ENCODE measurements around the gene EMC10.
A peak's percentile ranks its signal among the peaks of the same experiment; 100 is the strongest.
"Not testable (repeated sequence)": the region's sequence is repeated elsewhere in the genome, so short reads cannot be mapped to it uniquely, and the experiment has no call there.

The EMC10 gene

DNA sequence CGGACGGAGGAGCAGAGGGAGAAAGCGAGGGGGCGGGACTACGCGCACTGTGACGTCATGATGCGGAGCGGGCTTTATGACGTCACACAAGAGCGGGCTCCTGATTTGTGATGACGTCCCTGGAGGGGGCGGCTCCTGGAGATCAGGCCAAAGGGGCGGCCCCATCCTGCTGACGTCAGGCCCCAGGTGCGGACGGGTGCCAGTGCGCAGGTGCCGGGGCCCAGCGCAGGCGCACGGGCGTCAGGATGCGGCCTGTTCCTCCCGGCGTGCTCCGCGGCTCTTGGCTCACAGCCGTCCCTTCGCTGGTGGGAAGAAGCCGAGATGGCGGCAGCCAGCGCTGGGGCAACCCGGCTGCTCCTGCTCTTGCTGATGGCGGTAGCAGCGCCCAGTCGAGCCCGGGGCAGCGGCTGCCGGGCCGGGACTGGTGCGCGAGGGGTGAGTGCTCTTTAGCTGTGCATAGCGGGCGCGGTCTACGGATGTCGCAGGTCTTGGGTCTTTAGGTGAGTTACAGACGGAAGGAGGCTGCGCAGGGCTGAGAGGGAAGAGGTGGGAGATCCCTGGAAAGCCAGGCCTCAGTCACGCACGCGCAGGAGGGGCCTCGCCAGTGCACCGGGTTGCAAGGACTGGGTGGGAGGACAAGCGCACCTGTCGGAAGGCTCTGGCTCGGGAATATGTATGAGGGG is at the start of gene EMC10, which contains the start of gene GARIN5A:
Gene EMC10 (plus strand): TSS at position 284 of the 683 bp plus-strand sequence. CDS start 38 bp downstream, at position 322.
Gene GARIN5A (minus strand): TSS at position 625 of the 683 bp plus-strand sequence. CDS start 460 bp downstream, at position 165.
- peak; percentile 96 to 98 for DNase-seq

DNA sequence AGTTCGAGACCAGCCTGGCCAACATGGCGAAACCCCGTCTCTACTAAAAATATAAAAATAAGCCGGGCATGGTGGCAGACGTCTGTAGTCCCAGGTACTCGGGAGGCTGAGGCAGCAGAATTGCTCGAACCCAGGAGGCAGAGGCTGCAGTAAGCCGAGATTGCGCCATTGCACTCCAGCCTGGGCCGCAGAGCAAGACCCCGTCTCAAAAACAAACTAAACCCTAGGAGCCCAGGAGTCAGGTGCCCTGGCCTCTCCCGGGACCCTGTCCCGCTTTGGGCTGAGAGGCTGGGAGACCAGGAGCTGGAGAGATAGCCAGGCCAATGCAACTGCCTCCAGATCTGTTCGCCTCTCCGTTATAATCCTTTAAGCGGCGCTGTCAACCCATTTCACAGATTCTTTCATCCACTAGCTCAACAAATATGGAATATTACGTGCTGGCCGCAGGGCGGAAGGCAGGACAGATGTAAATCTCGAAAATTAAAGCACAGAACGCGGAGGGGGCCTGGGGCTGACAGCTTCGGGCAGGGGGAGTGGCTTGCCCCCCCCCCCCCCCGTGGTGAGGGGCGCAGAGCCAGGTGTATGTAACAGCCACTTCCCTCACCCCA is 48.9 kb upstream of the EMC10 start:
- DNase-seq: no peak

DNA sequence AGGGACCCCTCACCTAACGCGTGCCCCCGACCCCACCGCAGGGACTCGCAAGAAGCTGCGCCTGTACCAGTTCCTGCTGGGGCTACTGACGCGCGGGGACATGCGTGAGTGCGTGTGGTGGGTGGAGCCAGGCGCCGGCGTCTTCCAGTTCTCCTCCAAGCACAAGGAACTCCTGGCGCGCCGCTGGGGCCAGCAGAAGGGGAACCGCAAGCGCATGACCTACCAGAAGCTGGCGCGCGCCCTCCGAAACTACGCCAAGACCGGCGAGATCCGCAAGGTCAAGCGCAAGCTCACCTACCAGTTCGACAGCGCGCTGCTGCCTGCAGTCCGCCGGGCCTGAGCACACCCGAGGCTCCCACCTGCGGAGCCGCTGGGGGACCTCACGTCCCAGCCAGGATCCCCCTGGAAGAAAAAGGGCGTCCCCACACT is 48.3 kb upstream of the EMC10 start:
- DNase-seq: peak in 1 of 2 experiments; percentile 36

DNA sequence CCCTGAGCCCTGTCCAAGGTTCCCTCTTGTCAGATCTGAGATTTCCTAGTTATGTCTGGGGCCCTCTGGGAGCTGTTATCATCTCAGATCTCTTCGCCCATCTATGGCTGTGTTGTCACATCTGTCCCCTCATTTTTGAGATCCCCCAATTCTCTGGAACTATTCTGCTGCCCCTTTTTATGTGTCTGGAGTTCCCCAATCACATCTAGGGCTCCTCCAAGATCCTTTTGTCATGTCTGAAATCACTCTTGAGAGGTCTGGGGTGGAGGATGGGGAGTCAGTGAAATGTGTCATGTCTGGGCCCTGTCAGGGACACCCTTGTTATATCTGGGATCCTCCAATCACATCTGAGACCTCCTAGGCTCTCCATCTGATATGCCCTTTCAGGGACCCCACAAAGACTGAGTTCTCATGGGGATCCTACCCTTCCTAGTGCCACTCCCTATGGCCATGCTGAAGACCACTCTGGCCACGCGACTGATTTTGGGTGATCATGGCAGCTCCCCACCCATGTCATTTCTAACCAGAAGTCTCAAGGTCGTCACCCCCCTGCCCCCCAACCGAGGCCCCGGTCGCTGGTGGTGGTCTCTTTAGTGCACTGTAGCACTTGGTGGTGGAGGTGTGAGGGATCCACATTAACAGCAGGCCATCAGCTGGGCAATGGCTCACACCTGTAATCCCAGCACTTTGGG is 47.4 kb upstream of the EMC10 start:
- no peak for DNase-seq

DNA sequence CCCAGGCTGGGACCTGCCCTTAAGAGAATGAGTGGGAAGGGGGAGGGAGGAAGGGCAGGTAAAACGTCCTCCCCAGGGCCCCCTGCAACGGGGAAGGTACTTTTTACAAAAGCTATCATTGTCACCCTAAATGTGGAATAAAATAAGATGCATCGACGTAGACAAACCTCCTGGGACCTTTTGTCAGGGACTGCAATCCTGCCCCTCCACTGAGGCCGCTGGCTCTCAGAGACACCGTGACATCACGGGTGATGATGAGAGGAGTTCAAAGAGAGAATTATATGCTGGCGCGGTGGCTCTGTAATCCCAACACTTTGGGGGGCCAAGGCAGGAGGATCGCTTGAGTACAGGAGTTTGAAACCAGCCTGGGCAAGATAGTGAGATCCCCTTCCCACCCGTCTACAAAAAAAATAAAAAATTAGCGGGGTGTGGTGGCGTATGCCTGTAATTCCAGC is 45.4 kb upstream of the EMC10 start:
- DNase-seq: no peak

DNA sequence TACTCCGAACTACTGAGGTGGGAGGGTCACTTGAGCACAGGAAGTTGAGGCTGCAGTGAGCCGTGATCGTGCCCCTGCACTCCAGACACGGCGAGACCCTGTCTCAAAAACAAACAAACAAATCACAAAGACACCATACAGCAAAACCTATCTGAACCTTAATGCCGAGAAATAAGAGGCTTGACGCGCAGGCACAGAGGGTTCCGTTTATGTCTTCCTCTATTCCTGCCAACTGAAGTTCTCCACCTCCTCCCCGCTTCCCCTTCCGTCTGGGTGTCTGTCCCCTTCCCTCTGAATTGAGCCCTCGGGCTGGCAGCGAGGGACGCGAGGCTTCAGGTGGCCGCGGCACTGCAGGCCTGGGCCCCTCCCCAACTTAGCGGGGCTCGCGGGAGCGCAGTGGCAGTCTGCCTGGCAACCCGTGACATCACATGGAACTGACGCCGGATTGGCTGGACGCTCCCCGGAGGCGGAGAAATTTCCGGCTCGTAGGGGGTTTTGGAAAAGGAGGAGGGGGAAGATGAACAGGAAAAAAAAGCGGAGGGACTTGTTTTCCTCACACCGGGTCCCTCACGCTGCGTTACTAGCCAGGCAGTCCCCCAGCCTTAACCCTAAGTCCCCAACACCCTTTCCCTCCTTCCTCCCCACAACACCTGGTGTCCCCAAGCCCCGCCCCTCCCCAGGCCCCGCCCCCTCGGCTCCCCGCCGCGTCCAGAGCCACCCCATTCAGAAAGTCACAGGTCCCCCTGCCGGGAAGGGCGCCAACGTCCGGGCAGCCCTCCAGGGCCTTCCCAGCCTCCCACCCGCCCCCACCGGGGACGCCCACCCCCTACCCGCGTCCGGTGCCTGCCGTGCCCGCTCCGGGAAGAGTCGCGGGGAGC is 44.7 kb upstream of the EMC10 start:
- DNase-seq: peak; percentile 80 to 89

DNA sequence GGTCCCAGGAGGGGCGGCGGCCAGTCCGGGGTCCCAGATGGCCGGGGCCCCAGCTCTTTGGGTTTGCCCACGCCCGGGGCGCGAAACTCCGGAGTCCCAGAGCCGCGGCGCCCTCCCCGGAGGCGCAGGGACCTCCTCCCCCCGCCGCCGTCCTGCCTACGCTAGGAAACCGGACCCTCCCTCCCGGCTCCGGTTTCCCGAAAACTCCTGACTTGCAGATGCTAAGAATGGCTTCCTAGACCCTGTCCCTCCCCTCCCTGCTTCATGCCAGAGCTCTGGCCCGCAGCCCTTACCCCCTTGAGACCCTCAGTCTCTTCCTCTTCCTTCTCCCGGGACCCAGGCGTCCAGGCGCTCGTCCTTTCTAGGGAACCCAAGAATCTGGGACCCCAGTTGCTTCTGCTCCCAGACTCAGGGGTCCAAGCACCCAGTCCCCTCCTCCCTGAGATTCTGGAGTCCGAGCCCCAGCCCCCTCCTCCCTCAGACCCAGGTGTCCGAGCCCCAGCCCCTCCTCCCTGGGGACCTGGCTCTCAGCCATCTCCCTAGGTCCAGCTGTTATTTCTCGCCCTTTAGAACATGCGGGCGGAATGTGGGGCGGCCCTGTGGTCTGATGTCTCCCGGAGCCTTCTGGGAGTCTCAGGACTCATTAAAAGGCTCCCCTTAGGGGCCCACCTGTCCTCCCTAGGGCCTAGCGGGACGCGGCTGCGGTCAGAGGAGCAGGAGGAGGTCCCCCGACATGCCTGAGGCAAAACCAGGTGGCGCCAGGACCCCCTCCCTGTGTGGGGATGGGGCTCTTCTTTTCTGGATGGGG is 43.9 kb upstream of the EMC10 start, which contains the start of gene MYBPC2:
Gene MYBPC2 (plus strand): TSS at position 672 of the 808 bp plus-strand sequence. CDS start 62 bp downstream, at position 734.
- no peak for DNase-seq

DNA sequence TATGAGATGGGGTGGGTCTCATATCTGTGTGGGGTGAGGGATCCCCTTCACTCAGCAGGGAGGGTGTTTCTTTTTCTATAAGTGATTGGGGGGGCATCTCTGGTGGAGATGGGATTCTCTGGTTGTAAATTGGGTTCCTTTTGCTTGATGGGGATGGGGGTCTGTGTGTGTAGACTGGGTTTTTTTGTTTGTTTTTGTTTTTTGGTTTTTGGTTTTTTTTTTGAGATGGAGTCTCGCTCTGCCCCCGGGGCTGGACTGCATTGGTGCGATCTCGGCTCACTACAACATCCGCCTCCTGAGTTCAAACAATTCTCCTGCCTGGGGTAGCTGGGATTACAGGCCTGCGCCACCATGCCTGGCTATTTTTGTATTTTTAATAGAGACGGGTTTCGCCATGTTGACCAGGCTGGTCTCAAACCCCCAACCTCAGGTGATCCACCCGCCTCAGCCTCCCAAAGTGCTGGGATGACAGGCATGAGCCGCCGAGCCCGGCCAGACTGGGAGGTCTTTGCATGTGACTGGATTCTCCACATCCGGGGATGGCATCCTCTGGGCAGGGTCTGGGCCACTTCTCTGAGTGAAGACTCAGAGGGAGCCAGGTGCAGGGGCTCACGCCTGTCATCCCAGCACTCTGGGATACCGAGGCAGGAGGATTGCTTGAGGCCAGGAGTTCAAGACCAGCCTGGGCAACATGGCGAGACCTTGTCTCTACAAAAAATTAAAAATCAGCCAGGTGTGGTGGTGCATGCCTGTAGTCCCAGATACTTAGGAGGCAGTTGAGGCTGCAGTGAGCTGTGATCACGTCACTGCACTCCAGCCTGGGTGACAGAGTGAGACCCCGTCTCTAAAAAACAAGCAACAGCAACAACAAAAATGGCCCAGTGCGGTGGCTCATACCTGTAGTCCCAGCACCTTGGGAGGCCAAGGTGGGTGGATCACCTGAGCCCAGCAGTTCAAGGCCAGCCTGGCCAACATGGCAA is 42.8 kb upstream of the EMC10 start:
- DNase-seq: no peak

DNA sequence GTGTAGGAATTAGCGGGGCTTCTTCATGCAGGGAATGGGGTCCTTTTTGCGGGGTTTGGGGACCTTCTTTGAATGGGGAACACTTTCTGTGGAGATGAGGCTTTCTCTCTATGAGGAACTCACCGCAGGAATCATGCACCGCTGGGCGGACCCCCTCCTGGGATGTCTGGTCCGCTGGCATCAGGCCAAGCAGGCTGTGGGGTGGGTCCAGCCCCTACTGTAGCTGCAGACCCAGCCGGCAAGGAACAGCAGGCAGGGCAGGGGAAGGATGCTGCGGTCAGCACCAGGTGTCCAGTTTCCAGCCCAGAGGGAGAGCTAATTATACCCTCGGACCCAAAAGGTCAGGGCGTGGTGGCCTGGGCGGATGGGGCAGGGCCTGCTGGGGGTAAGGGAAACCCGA is 41.8 kb upstream of the EMC10 start:
- DNase-seq: no peak

DNA sequence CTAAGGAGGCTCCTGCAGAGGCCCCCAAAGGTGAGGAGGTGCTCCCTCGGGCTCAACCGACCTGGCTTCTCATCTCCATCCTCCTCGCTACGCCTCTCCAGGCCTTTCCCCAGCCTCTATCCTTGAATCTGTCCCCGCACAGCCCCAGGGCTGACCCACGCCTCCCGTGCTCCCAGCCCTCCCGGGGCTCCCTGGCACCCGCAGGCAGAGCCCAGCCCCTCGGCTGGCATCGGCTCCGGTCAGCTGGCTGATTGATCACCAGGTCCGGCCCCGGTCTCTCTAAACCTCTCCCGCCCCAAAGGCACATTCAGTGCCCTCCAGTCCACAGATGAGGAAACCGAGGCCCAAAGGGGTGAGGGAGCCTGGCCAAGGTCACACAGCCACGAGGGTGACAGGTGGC is 41.1 kb upstream of the EMC10 start:
- DNase-seq: no peak

DNA sequence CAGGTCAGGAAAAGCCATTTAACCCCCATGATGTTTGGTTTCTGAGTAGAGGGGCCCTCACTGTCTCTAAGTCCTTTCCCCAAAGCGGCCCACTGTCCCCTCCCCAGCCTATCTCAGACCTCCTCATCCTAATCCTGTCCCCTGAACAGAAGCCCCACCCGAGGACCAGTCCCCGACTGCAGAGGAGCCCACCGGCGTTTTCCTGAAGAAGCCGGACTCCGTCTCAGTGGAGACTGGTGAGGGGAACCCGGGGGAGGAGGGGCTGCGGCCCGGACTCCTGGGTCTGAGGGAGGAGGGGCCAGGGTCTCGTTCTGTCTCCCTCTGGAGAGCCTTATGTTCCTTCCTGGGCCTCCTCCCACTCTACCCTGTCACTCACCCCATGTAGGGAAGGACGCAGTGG is 40.7 kb upstream of the EMC10 start:
- DNase-seq: no peak

DNA sequence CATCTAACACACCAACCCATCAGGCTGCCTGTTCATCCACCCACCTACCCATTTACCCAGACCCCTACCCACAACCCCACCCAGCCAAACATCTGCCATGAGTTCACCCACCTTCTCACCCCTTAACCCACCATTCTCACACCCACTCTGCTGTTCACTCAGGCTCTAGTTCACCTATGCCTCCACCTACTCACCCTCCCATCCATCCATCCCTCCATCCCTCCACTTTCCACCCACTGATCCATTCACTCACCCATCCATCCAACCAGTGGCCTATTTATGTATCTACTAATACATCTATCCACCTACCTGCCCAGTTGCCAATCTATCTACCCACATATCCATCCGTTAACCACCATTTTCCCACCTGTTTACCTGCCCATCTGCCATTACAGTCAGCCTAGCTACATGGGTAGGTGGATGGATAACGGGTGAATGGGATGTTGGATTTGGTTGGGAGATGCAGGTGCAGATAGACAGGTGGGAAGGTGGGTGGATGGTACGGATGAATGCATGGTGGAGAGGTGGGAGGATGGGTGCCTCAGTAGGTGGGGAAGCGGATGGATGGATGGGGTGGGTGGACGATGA is 38.4 kb upstream of the EMC10 start:
- no peak for DNase-seq

DNA sequence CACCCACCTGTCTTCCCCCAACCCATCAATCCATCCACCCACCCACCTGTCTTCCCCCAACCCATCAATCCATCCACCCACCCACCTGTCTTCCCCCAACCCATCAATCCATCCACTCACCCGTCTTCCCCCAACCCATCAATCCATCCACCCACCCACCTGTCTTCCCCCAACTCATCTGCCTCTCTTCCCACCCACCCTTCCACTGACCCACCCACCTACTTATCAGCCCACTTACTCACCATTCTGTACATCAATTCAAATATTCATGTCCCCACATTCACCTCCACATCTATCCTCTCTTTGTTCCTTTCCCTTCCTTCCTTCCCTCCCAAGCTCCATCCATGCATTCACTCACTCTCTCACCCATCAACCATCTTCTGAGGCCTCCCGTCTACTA is 37.2 kb upstream of the EMC10 start:
- DNase-seq: not testable (repeated sequence)

DNA sequence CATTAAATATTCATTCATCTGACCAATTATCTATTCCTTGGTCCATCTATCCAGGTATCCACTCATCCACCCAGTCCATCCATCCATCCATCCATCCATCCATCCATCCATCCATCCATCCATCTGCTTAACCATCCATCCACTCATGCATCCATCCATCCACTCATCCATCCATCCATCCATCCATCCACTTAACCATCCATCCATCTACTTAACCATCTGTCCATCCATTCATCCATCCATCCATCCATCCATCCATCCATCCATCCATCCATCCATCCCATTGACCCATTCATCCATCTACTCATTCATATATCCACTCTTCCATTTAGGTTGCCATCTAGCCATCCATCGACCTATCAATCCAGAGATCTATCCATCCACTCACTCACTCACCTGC is 32.2 kb upstream of the EMC10 start:
- no peak for DNase-seq

DNA sequence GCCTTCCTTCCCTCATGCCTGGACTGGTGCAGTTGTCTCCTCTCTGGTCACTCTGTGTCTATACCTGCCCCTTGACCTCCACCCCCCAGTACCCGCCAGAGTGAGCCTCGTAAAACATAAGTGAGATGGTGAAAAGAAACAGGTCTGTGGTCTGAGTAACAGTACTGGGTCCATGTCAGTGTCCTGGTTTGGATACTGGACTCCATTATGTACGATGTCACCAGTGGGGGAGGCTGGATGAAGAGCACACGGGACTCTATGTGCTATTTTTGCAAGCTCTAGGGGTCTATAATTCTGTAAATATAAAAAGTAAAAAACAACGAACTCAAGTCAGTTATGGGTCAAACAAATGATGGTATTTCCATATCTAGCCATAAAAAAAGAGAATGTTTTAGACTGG is 29.3 kb upstream of the EMC10 start:
- no peak for DNase-seq

DNA sequence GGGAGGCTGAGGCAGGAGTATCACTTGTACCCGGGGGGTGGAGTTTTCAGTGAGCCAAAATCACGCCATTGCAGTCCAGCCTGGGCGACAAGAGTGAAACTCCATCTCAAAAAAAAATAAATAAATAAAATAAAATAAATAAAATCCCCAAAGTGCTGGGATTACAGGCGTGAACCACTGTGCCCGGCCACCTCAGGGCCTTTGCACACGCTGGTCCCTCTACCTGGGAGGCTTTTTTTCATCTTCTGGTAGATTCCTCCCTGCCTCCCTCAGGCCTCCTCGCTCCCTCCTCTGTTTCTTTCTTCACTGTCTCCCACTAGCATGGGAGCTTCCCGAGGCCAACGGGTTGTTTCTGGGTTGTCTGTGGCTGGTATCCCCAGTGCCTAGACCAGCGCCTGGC is 28.6 kb upstream of the EMC10 start:
- no peak for DNase-seq

DNA sequence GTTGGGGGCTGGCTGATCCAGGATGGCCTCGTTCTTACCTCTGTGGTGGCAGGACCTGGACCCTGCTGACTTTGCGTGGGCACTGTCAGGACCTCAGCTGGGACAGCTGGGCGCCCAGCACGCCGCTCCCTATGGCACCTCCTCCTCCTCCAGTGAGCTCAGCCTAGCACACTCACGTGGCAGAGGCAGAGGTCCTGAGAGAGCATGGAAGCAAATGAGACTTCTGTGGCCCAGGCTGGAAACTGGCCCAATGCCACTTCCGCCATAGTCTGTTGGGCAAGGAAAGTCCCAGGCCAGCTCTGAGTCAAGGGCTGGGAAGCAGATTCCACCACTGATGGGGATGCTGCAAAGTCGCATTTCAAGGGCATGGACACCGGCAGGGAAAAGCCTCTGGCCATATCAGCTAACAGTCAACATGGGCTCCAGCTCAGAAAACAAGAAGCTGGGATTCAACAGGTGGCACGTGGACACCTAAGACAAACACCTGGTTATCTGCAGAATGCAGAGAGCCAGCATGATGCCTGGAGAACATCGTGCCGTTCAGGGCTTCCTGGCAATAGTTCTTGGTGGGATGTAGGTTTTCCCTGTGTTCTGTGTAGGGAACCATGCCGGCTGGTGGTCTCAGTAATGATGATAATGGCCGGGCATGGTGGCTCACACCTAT is 26.9 kb upstream of the EMC10 start:
- no peak for DNase-seq

DNA sequence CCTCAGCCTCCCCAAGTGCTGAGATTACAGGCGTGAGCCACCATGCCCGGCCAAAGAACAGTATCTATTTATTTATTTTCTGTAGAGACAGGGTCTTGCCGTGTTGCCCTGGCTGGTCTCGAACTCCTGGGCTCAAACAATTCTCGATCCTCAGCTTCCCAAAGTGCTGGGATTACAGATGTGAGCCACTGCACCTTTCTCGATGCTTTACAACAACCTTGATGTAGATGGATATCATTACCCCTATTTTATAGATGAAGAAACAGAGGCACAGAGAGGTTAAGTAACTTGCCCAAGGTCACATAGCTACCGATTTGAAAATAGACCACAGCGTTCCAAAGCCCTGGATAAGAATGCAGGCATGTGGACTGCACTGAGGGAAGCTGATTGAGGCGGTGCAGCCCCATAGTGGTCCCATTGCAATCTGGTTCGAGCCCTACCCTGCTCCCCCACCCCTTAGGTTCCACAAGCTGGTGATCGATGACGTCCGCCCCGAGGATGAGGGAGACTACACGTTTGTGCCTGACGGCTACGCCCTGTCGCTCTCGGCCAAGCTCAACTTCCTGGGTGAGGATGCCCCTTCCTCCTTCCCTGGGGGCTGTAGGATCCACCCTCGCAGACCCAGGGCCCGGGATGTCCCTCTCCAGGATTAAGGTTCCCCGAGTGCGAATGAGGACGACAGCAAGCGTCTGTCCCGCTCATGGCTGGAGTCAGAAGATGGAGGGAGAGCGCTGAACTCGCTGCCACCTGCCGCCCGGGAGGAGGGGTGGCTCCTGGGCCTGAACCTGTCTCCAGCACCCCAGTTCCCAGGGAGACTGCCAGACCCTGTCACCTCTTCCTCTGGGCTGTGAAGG is 25.7 kb upstream of the EMC10 start:
- no peak for DNase-seq

DNA sequence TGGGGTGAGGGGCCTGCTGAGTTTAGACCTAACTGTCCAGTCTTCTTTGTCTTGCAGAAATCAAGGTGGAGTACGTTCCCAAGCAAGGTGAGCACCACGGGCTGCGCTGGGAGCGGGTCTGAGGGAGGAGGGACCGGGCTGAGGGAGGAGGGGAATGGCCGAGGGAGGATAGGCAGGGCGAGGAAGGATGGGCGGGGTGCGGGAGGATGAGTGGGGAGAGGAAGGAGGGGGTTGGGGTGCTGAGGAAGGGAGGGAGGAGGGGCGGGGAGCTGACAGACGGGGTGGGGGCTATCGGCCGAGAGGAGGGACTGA is 25.1 kb upstream of the EMC10 start:
- DNase-seq: no peak
